ENCODE measurements around the gene MYBBP1A.

The MYBBP1A gene

GRCh38 chr17:4569591-4569990 is 14.4 kb upstream of the MYBBP1A start:
- no peak overlapping the region for H3K4me2 ChIP-seq (ENCODE audit: low read length, poor library complexity, severe bottlenecking)
- no peak overlapping the region for H3K23ac ChIP-seq (ENCODE audit: low read length in 2 of 2)
- no peaks in the 10 kb centered on the region for H3K79me1 ChIP-seq (replicated peaks; ENCODE audit: low read length, poor library complexity, severe bottlenecking)
- no peak overlapping the region for H2AK5ac ChIP-seq (ENCODE audit: low read length, severe bottlenecking)
- H3K14ac ChIP-seq (ENCODE audit: low read length in 2 of 2): no peak overlapping the region
- WGBS: no CpG with 5 or more reads among the region's 1 CpG
- H3K27ac ChIP-seq (ENCODE audit: low read length, poor library complexity, severe bottlenecking): no peak overlapping the region
- no peaks in the 10 kb centered on the region for H3K4me1 ChIP-seq (ENCODE audit: control insufficient read depth, insufficient read depth, low read depth, low read length)
- no peaks in the 10 kb centered on the region for H3K36me3 ChIP-seq (ENCODE audit: control insufficient read depth in 1 of 2, insufficient read depth in 2 of 2, low read depth in 1 of 2, low read length in 2 of 2)
- no peak for DNase-seq
- H3K4me3 ChIP-seq (ENCODE audit: insufficient read depth in 1 of 2, low read depth in 1 of 2, low read length in 2 of 2): no peak overlapping the region
- H3K9me3 ChIP-seq (ENCODE audit: control insufficient read depth, low read length): no peaks in the 10 kb centered on the region
- no peak overlapping the region for H4K8ac ChIP-seq (ENCODE audit: low read length)
- H2AFZ ChIP-seq (ENCODE audit: low read depth, low read length): no peak overlapping the region
- H3K4ac ChIP-seq (ENCODE audit: low read depth in 1 of 2, low read length in 2 of 2): no peak overlapping the region
- H3K9ac ChIP-seq (ENCODE audit: low read length): no peak overlapping the region
- H2BK5ac ChIP-seq (ENCODE audit: low read depth, low read length, poor library complexity, severe bottlenecking): no peak overlapping the region
- H2BK12ac ChIP-seq (ENCODE audit: low read length in 2 of 2): no peak overlapping the region
- H3K27me3 ChIP-seq (ENCODE audit: control insufficient read depth in 1 of 2, insufficient read depth in 1 of 2, low read length in 2 of 2): peaks cover 20 to 23% of the 10 kb centered on the region in 2 experiments
- no peak overlapping the region for H4K91ac ChIP-seq (ENCODE audit: low read length)
- no peak overlapping the region for H3K18ac ChIP-seq (ENCODE audit: low read depth in 1 of 2, low read length in 2 of 2)
- H2BK15ac ChIP-seq (ENCODE audit: low read depth, poor library complexity, severe bottlenecking): no peak overlapping the region
- H2BK120ac ChIP-seq (ENCODE audit: low read depth, low read length): no peak overlapping the region

- 16% methylated on average over 5 of the region's 5 CpGs for WGBS
- no peaks in the 10 kb centered on the region for H3K4me1 ChIP-seq (ENCODE audit: control insufficient read depth, insufficient read depth, low read depth, low read length)
Measured at GRCh38 chr17:4566785-4567184, 11.6 kb upstream of the MYBBP1A start.

GRCh38 chr17:4565209-4566141 is 10.3 kb upstream of the MYBBP1A start:
- Histone ChIP-seq H2AFZ (ENCODE audit: low read depth, low read length) (no peak overlapping the region), H2BK120ac (ENCODE audit: low read depth, low read length) (no peak overlapping the region), H3K79me1 (replicated peaks; ENCODE audit: low read length, poor library complexity, severe bottlenecking) (no peaks in the 10 kb centered on the region), H3K9me3 (ENCODE audit: control insufficient read depth, low read length) (no peaks in the 10 kb centered on the region), H3K4me2 (ENCODE audit: low read length, poor library complexity, severe bottlenecking) (no peak overlapping the region), H3K9ac (ENCODE audit: low read length) (peak overlapping the region; percentile 16), H3K14ac (ENCODE audit: low read length in 2 of 2) (no peak overlapping the region), H3K36me3 (ENCODE audit: control insufficient read depth in 1 of 2, insufficient read depth in 2 of 2, low read depth in 1 of 2, low read length in 2 of 2) (no peaks in the 10 kb centered on the region), H3K4me3 (ENCODE audit: insufficient read depth in 1 of 2, low read depth in 1 of 2, low read length in 2 of 2) (peak overlapping the region in 1 of 2 experiments; percentile 49), H2BK5ac (ENCODE audit: low read depth, low read length, poor library complexity, severe bottlenecking) (no peak overlapping the region), H3K27me3 (ENCODE audit: control insufficient read depth in 1 of 2, insufficient read depth in 1 of 2, low read length in 2 of 2) (peaks cover 0 to 18% of the 10 kb centered on the region in 2 experiments), H3K27ac (ENCODE audit: low read length, poor library complexity, severe bottlenecking) (no peak overlapping the region), H2BK15ac (ENCODE audit: low read depth, poor library complexity, severe bottlenecking) (no peak overlapping the region), H3K4me1 (ENCODE audit: control insufficient read depth, insufficient read depth, low read depth, low read length) (peaks cover 2% of the 10 kb centered on the region), H2AK5ac (ENCODE audit: low read length, severe bottlenecking) (no peak overlapping the region), H4K8ac (ENCODE audit: low read length) (no peak overlapping the region), H3K4ac (ENCODE audit: low read depth in 1 of 2, low read length in 2 of 2) (no peak overlapping the region), H3K23ac (ENCODE audit: low read length in 2 of 2) (no peak overlapping the region), H3K18ac (ENCODE audit: low read depth in 1 of 2, low read length in 2 of 2) (no peak overlapping the region), H4K91ac (ENCODE audit: low read length) (no peak overlapping the region), H2BK12ac (ENCODE audit: low read length in 2 of 2) (no peak overlapping the region)
- 33% methylated on average over 16 of the region's 16 CpGs for WGBS
- peak; percentile 82 for DNase-seq

More at GRCh38 chr17:4566785-4567184, 11.6 kb upstream of the MYBBP1A start:
- H3K27ac ChIP-seq (ENCODE audit: low read length, poor library complexity, severe bottlenecking): no peak overlapping the region
- no peak overlapping the region for H4K91ac ChIP-seq (ENCODE audit: low read length)
- no peak overlapping the region for H3K18ac ChIP-seq (ENCODE audit: low read depth in 1 of 2, low read length in 2 of 2)
- no peak overlapping the region for H3K9ac ChIP-seq (ENCODE audit: low read length)
- H2AFZ ChIP-seq (ENCODE audit: low read depth, low read length): no peak overlapping the region
- H2BK12ac ChIP-seq (ENCODE audit: low read length in 2 of 2): no peak overlapping the region
- no peak overlapping the region for H2BK120ac ChIP-seq (ENCODE audit: low read depth, low read length)
- peaks cover 10 to 20% of the 10 kb centered on the region in 2 experiments for H3K27me3 ChIP-seq (ENCODE audit: control insufficient read depth in 1 of 2, insufficient read depth in 1 of 2, low read length in 2 of 2)
- no peaks in the 10 kb centered on the region for H3K36me3 ChIP-seq (ENCODE audit: control insufficient read depth in 1 of 2, insufficient read depth in 2 of 2, low read depth in 1 of 2, low read length in 2 of 2)
- H4K8ac ChIP-seq (ENCODE audit: low read length): no peak overlapping the region
- H3K4ac ChIP-seq (ENCODE audit: low read depth in 1 of 2, low read length in 2 of 2): no peak overlapping the region
- no peak overlapping the region for H2AK5ac ChIP-seq (ENCODE audit: low read length, severe bottlenecking)
- no peaks in the 10 kb centered on the region for H3K79me1 ChIP-seq (replicated peaks; ENCODE audit: low read length, poor library complexity, severe bottlenecking)
- H3K23ac ChIP-seq (ENCODE audit: low read length in 2 of 2): no peak overlapping the region
- peak; percentile 63 for DNase-seq
- no peak overlapping the region for H3K14ac ChIP-seq (ENCODE audit: low read length in 2 of 2)
- no peak overlapping the region for H2BK5ac ChIP-seq (ENCODE audit: low read depth, low read length, poor library complexity, severe bottlenecking)
- no peak overlapping the region for H3K4me2 ChIP-seq (ENCODE audit: low read length, poor library complexity, severe bottlenecking)
- no peaks in the 10 kb centered on the region for H3K9me3 ChIP-seq (ENCODE audit: control insufficient read depth, low read length)
- no peak overlapping the region for H2BK15ac ChIP-seq (ENCODE audit: low read depth, poor library complexity, severe bottlenecking)
- no peak overlapping the region for H3K4me3 ChIP-seq (ENCODE audit: insufficient read depth in 1 of 2, low read depth in 1 of 2, low read length in 2 of 2)
